Naive B cell (primary cell): ENCODE data around the gene SCN1A. TPM values are rescaled to one million over a fixed set of nuclear protein-coding genes. Genes with fewer than 3 reads are reported as not detected.

Experiments
- ATAC-seq, 2 donors: fragments of 150-1000 bp; cut with Tn5 transposase; 2 replicates each; pipeline ENCODE4 v1.10.0; 2021; ENCODE audit warnings: low read depth in 2 of 2, mild to moderate bottlenecking in 2 of 2, moderate library complexity in 2 of 2
- DNase-seq: peaks from one replicate; pipeline ENCODE4 v3.0.0; 2022
- H3K27ac Mint-ChIP-seq, 6 donors: one replicate each; pipeline ENCODE4 v1.8.0; 2020 to 2022; ENCODE audit warnings: mild to moderate bottlenecking in 6 of 6, mixed read lengths in 6 of 6, moderate library complexity in 5 of 6, inconsistent platforms in 2 of 6
- H3K27me3 Mint-ChIP-seq, 3 donors: one replicate each; pipeline ENCODE4 v1.8.0; 2021 to 2022; ENCODE audit warnings: mixed read lengths in 3 of 3, mild to moderate bottlenecking in 1 of 3
- H3K36me3 Mint-ChIP-seq, 2 donors: one replicate each; pipeline ENCODE4 v1.8.0; 2020 to 2022; ENCODE audit warnings: mixed read lengths in 2 of 2, inconsistent platforms in 1 of 2, mild to moderate bottlenecking in 1 of 2
- H3K4me1 Mint-ChIP-seq, 3 donors: one replicate each; pipeline ENCODE4 v1.8.0; 2020 to 2022; ENCODE audit warnings: mixed read lengths in 3 of 3, inconsistent platforms in 1 of 3, mild to moderate bottlenecking in 1 of 3, moderate library complexity in 1 of 3
- H3K4me3 Mint-ChIP-seq, 8 donors: one replicate each; pipeline ENCODE4 v1.8.0; 2020 to 2022; ENCODE audit warnings: mild to moderate bottlenecking in 8 of 8, mixed read lengths in 8 of 8, moderate library complexity in 8 of 8, inconsistent platforms in 2 of 8
- H3K9me3 Mint-ChIP-seq, 7 donors: one replicate each; pipeline ENCODE4 v1.8.0; 2020 to 2022; ENCODE audit warnings: mixed read lengths in 7 of 7, mild to moderate bottlenecking in 5 of 7, inconsistent platforms in 2 of 7, moderate library complexity in 1 of 7
- polyA plus RNA-seq, 6 donors: library from polyadenylated mRNA; unstranded; fragments of 300-500 nt; fragmentation: Illumina TruSeq; gene quantifications; one replicate each; pipeline ENCODE4 v1.2.3, GENCODE V29; 2021; ENCODE audit warnings: low read depth in 6 of 6

The SCN1A gene
- polyA plus RNA-seq, 6 donors from 2014 or later: not detected

GRCh38 chr2:165970663-165971062 lies 157.2 kb downstream of the SCN1A start:
- Mint-ChIP-seq H3K27ac (no peak overlapping the region), H3K9me3 (peaks cover 0 to 2% (median 0%) of the 10 kb centered on the region in 7 donors), H3K36me3 (peaks cover 0 to 11% of the 10 kb centered on the region in 2 donors), H3K4me1 (no peaks in the 10 kb centered on the region), H3K27me3 (peaks cover 11 to 46% (median 40%) of the 10 kb centered on the region in 3 donors), H3K4me3 (no peak overlapping the region)
- no peak for DNase-seq
- no peak for ATAC-seq

GRCh38 chr2:165969227-165969626 lies 158.6 kb downstream of the SCN1A start:
- H3K4me3 Mint-ChIP-seq: no peak overlapping the region
- no peaks in the 10 kb centered on the region for H3K4me1 Mint-ChIP-seq
- peaks cover 0 to 2% (median 0%) of the 10 kb centered on the region in 7 donors for H3K9me3 Mint-ChIP-seq

DNA sequence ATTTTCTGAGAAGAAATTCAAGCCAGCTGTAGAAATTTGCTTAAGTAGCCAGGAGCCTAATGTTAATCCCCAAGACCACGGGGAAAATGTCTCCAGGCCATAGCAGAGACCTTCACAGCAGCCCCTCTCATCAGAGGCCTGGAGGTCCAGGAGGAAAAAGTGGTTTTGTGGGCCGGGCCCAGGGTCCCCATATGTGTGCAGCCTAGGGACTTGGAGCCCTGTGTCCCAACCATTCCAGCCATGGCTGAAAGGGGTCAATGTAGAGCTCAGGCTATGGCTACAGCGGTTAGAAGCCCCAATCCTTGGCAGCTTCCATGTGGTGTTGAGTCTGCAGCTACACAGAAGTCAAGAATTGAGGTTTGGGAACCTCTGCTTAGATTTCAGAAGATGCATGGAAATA lies 160.1 kb downstream of the SCN1A start:
- Mint-ChIP-seq H3K4me1 (no peaks in the 10 kb centered on the region), H3K4me3 (no peak overlapping the region), H3K36me3 (peaks cover 0 to 11% of the 10 kb centered on the region in 2 donors), H3K9me3 (peaks cover 0 to 2% (median 0%) of the 10 kb centered on the region in 7 donors), H3K27me3 (peaks cover 11 to 24% (median 19%) of the 10 kb centered on the region in 3 donors), H3K27ac (no peak overlapping the region)
- no peak for DNase-seq
- no peak for ATAC-seq

More at GRCh38 chr2:165969227-165969626, 158.6 kb downstream of the SCN1A start:
- Mint-ChIP-seq H3K36me3 (peaks cover 0 to 11% of the 10 kb centered on the region in 2 donors), H3K27ac (no peak overlapping the region), H3K27me3 (peaks cover 11 to 37% (median 31%) of the 10 kb centered on the region in 3 donors)
- no peak for DNase-seq
- ATAC-seq: no peak

DNA sequence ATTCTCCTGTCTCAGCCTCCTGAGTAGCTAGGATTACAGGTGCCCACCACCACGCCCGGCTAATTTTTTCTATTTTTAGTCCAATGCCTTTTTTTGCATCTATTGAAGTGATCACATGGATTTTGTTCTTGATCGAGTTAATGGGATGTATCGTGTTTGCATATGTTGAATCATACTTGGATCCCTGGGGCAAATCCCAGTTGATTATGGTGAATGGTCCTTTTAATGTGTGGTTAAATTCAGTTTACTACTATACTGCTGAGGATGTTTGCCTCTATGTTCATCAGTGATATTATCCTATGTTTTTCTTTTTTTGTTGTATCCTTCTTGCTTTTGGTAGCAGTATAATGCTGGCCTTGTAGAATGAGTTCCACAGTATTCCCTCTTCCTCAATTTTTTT lies 166.0 kb downstream of the SCN1A start:
- no peak overlapping the region for H3K4me3 Mint-ChIP-seq
- no peak overlapping the region for H3K27ac Mint-ChIP-seq
- no peaks in the 10 kb centered on the region for H3K9me3 Mint-ChIP-seq

DNA sequence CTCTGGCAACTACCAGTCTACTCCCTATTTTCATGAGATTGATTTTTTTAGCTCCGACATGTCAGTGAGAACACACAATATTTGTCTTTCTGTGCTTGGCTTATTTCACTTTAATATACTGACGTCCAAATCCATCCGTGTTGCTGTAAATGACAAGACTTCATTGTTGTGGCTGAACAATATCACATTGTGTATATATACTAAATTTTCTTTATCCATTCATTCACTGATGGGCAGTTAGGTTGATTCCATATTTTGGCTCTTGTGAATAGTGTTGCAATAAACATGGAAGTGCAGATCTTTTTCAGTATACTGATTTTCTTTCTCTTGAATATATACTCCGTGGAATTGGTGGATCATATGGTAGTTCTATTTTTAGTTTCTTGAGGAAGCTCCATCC lies 168.4 kb downstream of the SCN1A start:
- no peaks in the 10 kb centered on the region for H3K36me3 Mint-ChIP-seq
- H3K4me1 Mint-ChIP-seq: peaks cover 6 to 13% (median 8%) of the 10 kb centered on the region in 3 donors
- H3K27ac Mint-ChIP-seq: no peak overlapping the region
- no peak for ATAC-seq
- no peak overlapping the region for H3K4me3 Mint-ChIP-seq
- H3K9me3 Mint-ChIP-seq: no peaks in the 10 kb centered on the region
- no peaks in the 10 kb centered on the region for H3K27me3 Mint-ChIP-seq
- DNase-seq: no peak

More for the DNA sequence above, 166.0 kb downstream of the SCN1A start:
- DNase-seq: no peak
- Mint-ChIP-seq H3K27me3 (peaks cover 0 to under 1% (median 0%) of the 10 kb centered on the region in 3 donors), H3K36me3 (no peaks in the 10 kb centered on the region), H3K4me1 (no peaks in the 10 kb centered on the region)
- ATAC-seq: no peak

GRCh38 chr2:165958313-165958960 lies 169.4 kb downstream of the SCN1A start:
- DNase-seq (no peak), ATAC-seq (no peak)
- Mint-ChIP-seq H3K36me3 (no peaks in the 10 kb centered on the region), H3K27ac (no peak overlapping the region), H3K4me1 (peaks cover 6 to 13% (median 8%) of the 10 kb centered on the region in 3 donors), H3K27me3 (no peaks in the 10 kb centered on the region), H3K4me3 (no peak overlapping the region), H3K9me3 (no peaks in the 10 kb centered on the region)

GRCh38 chr2:165957030-165957675 lies 170.7 kb downstream of the SCN1A start:
- Mint-ChIP-seq H3K36me3 (no peaks in the 10 kb centered on the region), H3K27ac (no peak overlapping the region), H3K9me3 (no peaks in the 10 kb centered on the region), H3K27me3 (no peaks in the 10 kb centered on the region), H3K4me1 (peaks cover 6 to 13% (median 8%) of the 10 kb centered on the region in 3 donors), H3K4me3 (no peak overlapping the region)
- ATAC-seq (no peak), DNase-seq (no peak)

- no peaks in the 10 kb centered on the region for H3K36me3 Mint-ChIP-seq
- H3K4me3 Mint-ChIP-seq: peak within 1 kb of the TSS in 3 of 8 donors; percentile 23 to 45 (median 35)
- no peaks in the 10 kb centered on the region for H3K27me3 Mint-ChIP-seq
- DNase-seq (peak; percentile 94), ATAC-seq (peak; percentile 90 to 92)
- H3K9me3 Mint-ChIP-seq: no peaks in the 10 kb centered on the region
- no peak within 1 kb of the TSS for H3K27ac Mint-ChIP-seq
- H3K4me1 Mint-ChIP-seq: peaks cover 6 to 13% (median 8%) of the 10 kb centered on the region in 3 donors
Observed at GRCh38 chr2:165953655-165954606, 173.9 kb downstream of the SCN1A start, which contains the start of gene TTC21B. Gene TTC21B, minus strand, starts transcription at chr2:165953776. Its CDS starts 71 bp downstream, at chr2:165953705.

- H3K4me1 Mint-ChIP-seq: peaks cover 6 to 13% (median 8%) of the 10 kb centered on the region in 3 donors
- ATAC-seq (peak; percentile 42 to 46), DNase-seq (no peak)
- H3K36me3 Mint-ChIP-seq: no peaks in the 10 kb centered on the region
- no peak overlapping the region for H3K27ac Mint-ChIP-seq
- H3K9me3 Mint-ChIP-seq: no peaks in the 10 kb centered on the region
- no peak overlapping the region for H3K4me3 Mint-ChIP-seq
- no peaks in the 10 kb centered on the region for H3K27me3 Mint-ChIP-seq
Observed at GRCh38 chr2:165953306-165953654, 174.5 kb downstream of the SCN1A start.

- ATAC-seq: no peak
- peaks cover 6 to 13% (median 8%) of the 10 kb centered on the region in 3 donors for H3K4me1 Mint-ChIP-seq
- H3K27ac Mint-ChIP-seq: no peak overlapping the region
- H3K9me3 Mint-ChIP-seq: no peaks in the 10 kb centered on the region
- H3K4me3 Mint-ChIP-seq: no peak overlapping the region
- no peaks in the 10 kb centered on the region for H3K36me3 Mint-ChIP-seq
- no peaks in the 10 kb centered on the region for H3K27me3 Mint-ChIP-seq
- no peak for DNase-seq
Observed at GRCh38 chr2:165952741-165953211, 175.0 kb downstream of the SCN1A start.

- Mint-ChIP-seq H3K36me3 (no peaks in the 10 kb centered on the region), H3K27ac (no peak overlapping the region), H3K27me3 (no peaks in the 10 kb centered on the region), H3K9me3 (no peaks in the 10 kb centered on the region), H3K4me3 (no peak overlapping the region), H3K4me1 (peaks cover 6 to 13% (median 8%) of the 10 kb centered on the region in 3 donors)
- no peak for DNase-seq
- ATAC-seq: no peak
Observed at GRCh38 chr2:165952085-165952484, 175.7 kb downstream of the SCN1A start.

DNA sequence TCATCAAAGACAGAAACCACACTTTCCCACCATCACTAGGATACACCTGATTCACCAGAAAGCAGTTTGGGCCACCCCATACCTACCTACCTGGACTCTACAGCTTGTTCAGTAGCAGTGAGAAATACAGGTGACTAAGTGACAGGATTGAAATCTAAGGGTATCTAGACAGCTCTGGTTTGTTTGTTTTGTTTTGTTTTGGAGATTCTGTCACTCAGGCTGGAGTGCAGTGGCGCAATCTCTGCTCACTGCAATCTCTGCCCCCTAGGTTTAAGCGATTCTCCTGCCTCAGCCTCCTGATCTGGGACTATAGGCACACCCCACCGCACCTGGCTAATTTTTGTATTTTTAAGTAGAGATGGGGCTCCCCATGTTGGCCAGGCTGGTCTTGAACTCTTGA lies 177.4 kb downstream of the SCN1A start:
- Mint-ChIP-seq H3K27me3 (no peaks in the 10 kb centered on the region), H3K27ac (peak overlapping the region in 1 of 6 donors; percentile 37), H3K4me3 (peak overlapping the region in 1 of 8 donors; percentile 16), H3K9me3 (no peaks in the 10 kb centered on the region), H3K36me3 (no peaks in the 10 kb centered on the region), H3K4me1 (peaks cover 3 to 9% (median 6%) of the 10 kb centered on the region in 3 donors)
- no peak for ATAC-seq
- DNase-seq: no peak

DNA sequence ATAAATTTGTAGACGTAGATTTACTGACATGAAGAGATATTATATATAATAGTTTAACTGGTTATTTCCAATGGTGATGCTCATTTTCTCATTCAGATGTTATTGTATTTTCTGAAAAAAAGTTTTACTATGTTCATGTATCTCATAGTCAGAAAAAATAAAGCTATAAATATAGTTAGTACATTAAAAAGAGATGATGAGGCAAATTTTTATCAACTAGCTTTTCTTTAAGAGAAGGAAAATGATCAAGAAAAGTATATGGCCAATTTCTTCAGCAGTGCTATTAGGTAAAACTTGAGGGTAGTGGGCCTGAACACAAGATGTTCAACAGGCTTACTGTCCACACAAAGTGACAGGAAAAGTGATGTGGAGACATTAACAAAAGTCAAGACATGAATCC lies 186.0 kb downstream of the SCN1A start:
- H3K27me3 Mint-ChIP-seq: no peaks in the 10 kb centered on the region
- ATAC-seq (no peak), DNase-seq (no peak)
- H3K4me3 Mint-ChIP-seq: no peak overlapping the region
- peaks cover 37 to 43% of the 10 kb centered on the region in 2 donors for H3K36me3 Mint-ChIP-seq
- H3K4me1 Mint-ChIP-seq: peaks cover 0 to 5% (median 0%) of the 10 kb centered on the region in 3 donors
- no peak overlapping the region for H3K27ac Mint-ChIP-seq
- no peaks in the 10 kb centered on the region for H3K9me3 Mint-ChIP-seq
